ENCODE results near the gene EPB41L3. TPM values are rescaled to one million over a fixed set of nuclear protein-coding genes. Genes with fewer than 3 reads are reported as not detected.
A peak's percentile ranks its signal among the peaks of the same experiment; 100 is the strongest.

EPB41L3 gene
- total RNA-seq, 1 donor from 2014 or later, result 41.7 TPM

DNA sequence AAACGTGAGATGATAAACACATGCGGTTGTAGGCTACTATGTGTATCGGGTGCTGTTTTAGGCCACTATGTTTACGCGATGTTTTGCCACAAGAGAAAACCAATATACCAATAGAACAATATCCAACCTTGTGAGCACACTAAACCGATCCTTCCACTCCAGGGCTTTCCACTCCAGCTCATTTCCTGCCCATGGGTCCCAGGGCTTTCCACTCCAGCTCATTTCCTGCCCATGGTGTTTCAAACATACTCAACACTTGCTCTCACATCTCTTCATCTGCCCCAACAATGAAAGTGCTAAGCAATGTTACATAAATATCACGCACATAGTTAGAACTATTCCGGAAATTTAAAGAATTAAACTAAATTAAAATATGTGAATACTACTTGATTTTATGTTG lies 80.0 kb downstream of the EPB41L3 start:
- Mint-ChIP-seq H3K4me3 (ENCODE audit: low read depth) (no peak overlapping the region), H3K9me3 (ENCODE audit: low read depth) (no peaks in the 10 kb centered on the region), H3K36me3 (ENCODE audit: insufficient read depth) (no peaks in the 10 kb centered on the region), H3K27ac (no peak overlapping the region), H3K4me1 (ENCODE audit: low read depth) (peaks cover 6% of the 10 kb centered on the region), H3K27me3 (no peaks in the 10 kb centered on the region)
- TF ChIP-seq CTCF (IDR thresholded peaks at IDR 0.05; ENCODE audit: unreplicated experiment), result no peak
- no peak for DNase-seq (ENCODE audit: low spot score, unreplicated experiment)

DNA sequence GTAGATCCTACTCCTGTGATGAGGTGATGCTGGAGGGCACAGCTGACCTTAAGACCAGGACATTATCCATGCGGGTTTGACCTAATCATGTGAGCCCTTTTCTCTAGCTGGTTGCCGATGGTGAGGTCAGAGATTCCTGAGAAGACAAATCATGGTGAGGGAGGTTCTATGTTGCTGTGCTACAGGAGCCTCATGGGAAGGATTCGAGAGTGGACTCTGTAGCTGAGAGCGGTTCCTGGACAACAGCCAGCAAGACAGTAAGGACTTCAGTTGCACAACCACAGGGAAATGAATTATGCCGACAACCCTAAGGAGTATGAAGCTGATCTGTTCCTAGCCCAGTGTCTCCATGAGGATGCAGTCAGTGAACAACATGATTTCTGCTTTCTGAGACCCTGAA lies 80.4 kb downstream of the EPB41L3 start:
- no peak for DNase-seq (ENCODE audit: low spot score, unreplicated experiment)
- TF ChIP-seq CTCF (IDR thresholded peaks at IDR 0.05; ENCODE audit: unreplicated experiment), result no peak
- H3K9me3 Mint-ChIP-seq (ENCODE audit: low read depth), result no peaks in the 10 kb centered on the region
- no peak overlapping the region for H3K27ac Mint-ChIP-seq
- H3K4me1 Mint-ChIP-seq (ENCODE audit: low read depth), result peaks cover 6% of the 10 kb centered on the region
- H3K36me3 Mint-ChIP-seq (ENCODE audit: insufficient read depth), result no peaks in the 10 kb centered on the region
- no peaks in the 10 kb centered on the region for H3K27me3 Mint-ChIP-seq
- no peak overlapping the region for H3K4me3 Mint-ChIP-seq (ENCODE audit: low read depth)

DNA sequence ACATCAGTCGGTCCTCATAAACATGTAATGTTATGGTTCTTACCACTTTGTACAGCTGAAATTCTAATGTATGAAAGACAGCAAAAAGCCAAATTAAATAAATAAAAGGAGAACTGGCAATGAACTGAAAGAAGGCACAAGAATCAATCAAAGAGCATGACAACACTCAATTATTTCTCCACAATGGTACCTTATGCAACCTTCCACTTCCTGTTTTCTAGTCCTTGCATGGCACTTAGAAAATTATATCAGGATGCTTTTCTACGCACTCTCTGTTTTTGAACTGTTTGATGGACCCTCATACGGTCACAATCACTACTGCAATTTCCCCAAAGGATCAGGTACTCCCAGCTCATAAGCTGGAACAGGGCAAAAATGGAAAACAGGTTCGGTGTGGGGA lies 81.6 kb downstream of the EPB41L3 start:
- Mint-ChIP-seq H3K27ac (no peak overlapping the region), H3K9me3 (ENCODE audit: low read depth) (no peaks in the 10 kb centered on the region), H3K4me3 (ENCODE audit: low read depth) (no peak overlapping the region), H3K36me3 (ENCODE audit: insufficient read depth) (no peaks in the 10 kb centered on the region), H3K4me1 (ENCODE audit: low read depth) (peaks cover 11% of the 10 kb centered on the region), H3K27me3 (no peaks in the 10 kb centered on the region)
- no peak for TF ChIP-seq CTCF (IDR thresholded peaks at IDR 0.05; ENCODE audit: unreplicated experiment)
- DNase-seq (ENCODE audit: low spot score, unreplicated experiment), result no peak

- H3K27ac Mint-ChIP-seq, result no peak overlapping the region
Observed at GRCh38 chr18:5461041-5461440, 82.8 kb downstream of the EPB41L3 start.

DNA sequence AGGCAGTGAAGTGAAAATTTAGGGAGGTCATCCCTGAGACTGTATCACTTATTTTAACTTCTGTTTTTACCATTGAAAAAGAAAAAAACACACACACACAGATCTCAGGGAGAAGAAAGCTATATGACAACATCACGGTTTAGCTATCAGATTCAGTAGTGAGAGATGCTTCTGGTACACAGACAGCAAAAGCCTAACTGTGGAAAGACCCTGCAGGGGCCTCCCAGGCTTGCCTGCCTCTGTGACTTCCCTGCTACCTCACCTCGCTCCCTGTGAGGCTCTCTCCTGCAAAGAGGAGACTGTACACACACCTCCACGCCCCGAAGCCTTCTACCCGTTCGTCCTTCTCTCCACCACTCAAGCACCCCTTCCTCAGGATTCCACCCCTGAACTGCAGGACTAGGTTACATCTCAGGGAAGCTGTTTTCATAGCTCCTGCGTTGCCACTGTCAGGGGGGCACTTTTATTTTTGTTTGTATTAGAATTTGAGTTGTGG lies 86.3 kb downstream of the EPB41L3 start:
- H3K4me3 Mint-ChIP-seq (ENCODE audit: low read depth), result no peak overlapping the region
- no peaks in the 10 kb centered on the region for H3K9me3 Mint-ChIP-seq (ENCODE audit: low read depth)
- H3K27ac Mint-ChIP-seq, result peak overlapping the region; percentile 70

More at GRCh38 chr18:5461041-5461440, 82.8 kb downstream of the EPB41L3 start:
- no peak for DNase-seq (ENCODE audit: low spot score, unreplicated experiment)
- Mint-ChIP-seq H3K4me1 (ENCODE audit: low read depth) (peaks cover 16% of the 10 kb centered on the region), H3K9me3 (ENCODE audit: low read depth) (no peaks in the 10 kb centered on the region), H3K4me3 (ENCODE audit: low read depth) (no peak overlapping the region), H3K36me3 (ENCODE audit: insufficient read depth) (no peaks in the 10 kb centered on the region), H3K27me3 (no peaks in the 10 kb centered on the region)
- TF ChIP-seq CTCF (IDR thresholded peaks at IDR 0.05; ENCODE audit: unreplicated experiment), result no peak

More for the DNA sequence above, 86.3 kb downstream of the EPB41L3 start:
- Mint-ChIP-seq H3K27me3 (no peaks in the 10 kb centered on the region), H3K4me1 (ENCODE audit: low read depth) (peaks cover 16% of the 10 kb centered on the region), H3K36me3 (ENCODE audit: insufficient read depth) (no peaks in the 10 kb centered on the region)
- no peak for TF ChIP-seq CTCF (IDR thresholded peaks at IDR 0.05; ENCODE audit: unreplicated experiment)
- no peak for DNase-seq (ENCODE audit: low spot score, unreplicated experiment)
